SU-DHL-6 (cell line): ENCODE results near the gene FOSL2.

Experiments
- H2AFZ ChIP-seq: fragments of 200-600 bp; sonication (generic); 2 replicates; pipeline ENCODE4 v1.6.1; 2014; ENCODE audit warnings: low read depth, mild to moderate bottlenecking, moderate library complexity, mixed read lengths, antibody characterized with exemption, low read length; ENCODE audit not compliant: severe bottlenecking
- H3F3A ChIP-seq: fragments of 200-600 bp; shearing (Covaris generic); 2 replicates; pipeline ENCODE4 v1.6.0; 2016; ENCODE audit warnings: antibody characterized with exemption, mild to moderate bottlenecking; ENCODE audit not compliant: insufficient read depth
- H3K27ac ChIP-seq: fragments of 200-600 bp; sonication (generic); 2 replicates; pipeline ENCODE4 v1.5.1; 2016; ENCODE audit warnings: low read depth, mild to moderate bottlenecking, low read length, moderate library complexity, mixed read lengths
- H3K27me3 ChIP-seq: fragments of 200-600 bp; sonication (generic), shearing (Covaris generic); 2 replicates; pipeline ENCODE4 v1.6.0; 2014; ENCODE audit warnings: mild to moderate bottlenecking, low read length
- H3K36me3 ChIP-seq: fragments of 200-600 bp; sonication (generic); 2 replicates; pipeline ENCODE4 v1.6.1; 2014; ENCODE audit warnings: mild to moderate bottlenecking, low read length, mixed read lengths
- H3K4me2 ChIP-seq: fragments of 300-600, 200-600 bp; shearing (Covaris generic), sonication (generic); 2 replicates; pipeline ENCODE4 v1.6.0; 2014; ENCODE audit warnings: low read length, low read depth, mild to moderate bottlenecking; ENCODE audit not compliant: poor library complexity, severe bottlenecking
- H3K4me3 ChIP-seq: fragments of 200-600 bp; sonication (generic); 2 replicates; pipeline ENCODE4 v1.5.1; 2014; ENCODE audit warnings: antibody characterized with exemption, low read length, mild to moderate bottlenecking, mixed read lengths; ENCODE audit not compliant: insufficient read depth, poor library complexity, severe bottlenecking
- H3K79me2 ChIP-seq: fragments of 200-600 bp; sonication (generic); 2 replicates; pipeline ENCODE4 v1.6.1; 2014; ENCODE audit warnings: mild to moderate bottlenecking, low read length, moderate library complexity; ENCODE audit not compliant: insufficient read depth
- H3K9ac ChIP-seq: fragments of 200-600 bp; sonication (generic); 2 replicates; pipeline ENCODE4 v1.7.0; 2014; ENCODE audit warnings: mild to moderate bottlenecking, low read length
- H3K9me2 ChIP-seq: fragments of 200-600 bp; sonication (generic); replicated peaks from 2 replicates; pipeline ENCODE4 v1.6.1; 2014; ENCODE audit warnings: low read length; ENCODE audit not compliant: insufficient read depth
- H3K9me3 ChIP-seq: fragments of 200-600 bp; sonication (generic); 2 replicates; pipeline ENCODE4 v1.6.1; 2014; ENCODE audit warnings: low read length, mixed read lengths; ENCODE audit not compliant: insufficient read depth
- H4K20me1 ChIP-seq: fragments of 200-600 bp; sonication (generic); 2 replicates; pipeline ENCODE4 v1.6.1; 2014; ENCODE audit warnings: low read depth, mild to moderate bottlenecking, antibody characterized with exemption, low read length, moderate library complexity, mixed read lengths
- CTCF ChIP-seq: fragments of 200-600 bp; sonication (generic); IDR thresholded peaks from one replicate; pipeline ENCODE4 v1.5.1; 2017; ENCODE audit warnings: antibody characterized with exemption, mild to moderate bottlenecking, low read length, moderate library complexity; ENCODE audit not compliant: insufficient read depth, poor library complexity, severe bottlenecking
- EZH2phosphoT487 ChIP-seq: fragments of 200-600 bp; sonication (generic), shearing (Covaris generic); conservative IDR thresholded peaks from 2 replicates; pipeline ENCODE4 v1.6.1; 2018; ENCODE audit warnings: mild to moderate bottlenecking, antibody characterized with exemption, low read length, moderate library complexity, mixed read lengths

The FOSL2 gene

GRCh38 chr2:28357055-28357454, 35.6 kb upstream of the FOSL2 start:
- H3K27ac ChIP-seq, result no peak overlapping the region
- no peak overlapping the region for H3K4me3 ChIP-seq
- no peak overlapping the region for H3K4me2 ChIP-seq
- no peak for TF ChIP-seq CTCF
- no peaks in the 10 kb centered on the region for H4K20me1 ChIP-seq
- H3F3A ChIP-seq, result no peaks in the 10 kb centered on the region
- no peaks in the 10 kb centered on the region for H3K9me3 ChIP-seq
- no peaks in the 10 kb centered on the region for H3K36me3 ChIP-seq
- no peaks in the 10 kb centered on the region for H3K9me2 ChIP-seq
- no peak overlapping the region for H3K9ac ChIP-seq
- no peaks in the 10 kb centered on the region for H3K79me2 ChIP-seq
- no peak overlapping the region for H2AFZ ChIP-seq
- H3K27me3 ChIP-seq, result no peaks in the 10 kb centered on the region

DNA sequence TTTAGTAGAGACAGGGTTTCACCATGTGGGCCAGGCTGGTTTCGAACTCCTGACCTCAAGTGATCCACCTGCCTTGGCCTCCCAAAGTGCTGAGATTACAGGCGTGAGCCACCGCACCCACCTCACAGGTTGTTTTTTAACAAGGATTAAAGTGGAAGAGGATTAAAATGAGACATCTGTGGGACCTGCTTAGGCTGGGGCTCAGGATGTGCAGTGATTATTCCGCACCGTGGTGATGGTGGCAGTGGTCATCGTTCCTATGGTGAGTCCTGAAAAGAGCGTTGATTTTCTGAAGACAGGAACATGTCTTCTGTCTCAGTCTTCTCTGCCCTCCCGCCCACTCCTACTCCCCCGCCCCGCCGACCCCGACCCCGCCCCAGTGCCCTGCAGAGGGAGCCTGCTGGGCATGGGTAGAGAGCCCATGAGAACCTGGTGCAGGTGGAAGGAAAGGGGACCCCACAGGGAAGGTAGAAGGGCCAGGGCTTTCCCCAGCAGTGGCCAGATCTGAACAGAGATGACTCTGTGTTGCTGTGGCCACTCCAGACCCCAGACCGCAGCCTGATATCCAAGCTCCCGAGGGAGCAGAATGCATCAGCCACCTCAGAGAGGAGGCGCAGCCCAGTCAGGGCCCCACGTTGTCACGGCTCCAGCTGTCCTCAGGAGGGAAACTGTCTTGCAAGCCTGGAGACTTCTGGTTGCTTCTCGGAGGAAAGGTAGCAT, 34.5 kb upstream of the FOSL2 start:
- no peak overlapping the region for H3K4me3 ChIP-seq
- no peaks in the 10 kb centered on the region for H3K9me2 ChIP-seq
- H3K36me3 ChIP-seq, result no peaks in the 10 kb centered on the region
- H3F3A ChIP-seq, result no peaks in the 10 kb centered on the region
- H3K27ac ChIP-seq, result no peak overlapping the region
- no peak overlapping the region for H3K9ac ChIP-seq
- no peaks in the 10 kb centered on the region for H4K20me1 ChIP-seq
- no peaks in the 10 kb centered on the region for H3K27me3 ChIP-seq
- no peak for TF ChIP-seq EZH2phosphoT487
- no peak for TF ChIP-seq CTCF
- H3K4me2 ChIP-seq, result no peak overlapping the region
- no peaks in the 10 kb centered on the region for H3K9me3 ChIP-seq
- no peak overlapping the region for H2AFZ ChIP-seq
- no peaks in the 10 kb centered on the region for H3K79me2 ChIP-seq

DNA sequence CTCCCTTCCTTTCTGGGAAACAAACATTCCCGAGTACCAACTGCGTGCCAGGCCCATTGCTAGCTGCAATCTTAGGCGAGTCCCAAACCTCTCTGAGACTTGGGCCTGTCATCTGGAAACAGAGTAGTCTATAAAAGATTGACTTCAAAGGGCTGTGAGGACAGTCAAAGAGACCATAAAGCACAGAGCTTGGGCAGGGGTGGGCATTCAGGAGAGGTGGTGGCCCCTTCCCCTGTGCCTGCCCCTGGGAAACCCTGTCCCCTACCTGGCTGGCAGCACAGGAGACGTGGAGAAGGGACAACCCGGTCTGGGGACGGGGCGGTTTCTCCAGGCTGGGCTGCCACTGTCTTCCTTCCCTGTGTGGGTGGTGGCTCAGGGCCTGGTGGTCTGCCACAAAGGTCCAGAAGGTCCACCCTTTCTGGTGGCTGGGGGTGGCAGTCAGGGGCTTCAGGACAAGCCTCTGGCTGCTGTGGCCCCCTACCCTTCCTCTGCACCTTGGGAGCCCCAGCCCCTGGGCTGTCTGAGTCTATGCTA, 33.9 kb upstream of the FOSL2 start:
- Histone ChIP-seq H4K20me1 (no peaks in the 10 kb centered on the region), H3K4me2 (no peak overlapping the region), H3K79me2 (no peaks in the 10 kb centered on the region), H3K36me3 (no peaks in the 10 kb centered on the region), H2AFZ (no peak overlapping the region), H3K27me3 (no peaks in the 10 kb centered on the region), H3K9me3 (no peaks in the 10 kb centered on the region), H3K27ac (no peak overlapping the region), H3F3A (no peaks in the 10 kb centered on the region), H3K9ac (no peak overlapping the region), H3K9me2 (no peaks in the 10 kb centered on the region), H3K4me3 (no peak overlapping the region)
- TF ChIP-seq CTCF, result no peak
- no peak for TF ChIP-seq EZH2phosphoT487
